ENCODE data around the gene ZCCHC9.

ZCCHC9 gene

GRCh38 chr5:81355291-81356251, 54.2 kb downstream of the ZCCHC9 start:
- no peak for DNase-seq (ENCODE audit: low read depth, low spot score)

GRCh38 chr5:81359108-81359507, 57.7 kb downstream of the ZCCHC9 start:
- DNase-seq (ENCODE audit: low read depth, low spot score) = no peak

- DNase-seq (ENCODE audit: low read depth, low spot score) = no peak
Measured at GRCh38 chr5:81359881-81360280, 58.5 kb downstream of the ZCCHC9 start.

- DNase-seq (ENCODE audit: low read depth, low spot score) = no peak
Measured at GRCh38 chr5:81360640-81361039, 59.3 kb downstream of the ZCCHC9 start.

GRCh38 chr5:81361600-81361999, 60.2 kb downstream of the ZCCHC9 start:
- DNase-seq (ENCODE audit: low read depth, low spot score) = no peak

Measured in activated naive CD8-positive, alpha-beta T cell treated with anti-CD3 and anti-CD28 coated beads, Interleukin-2, amount 50 U/mL, for 16 hours (primary cell).